AG04449 (cell line): ENCODE measurements around the gene EPAS1.

Source experiments
- CTCF ChIA-PET: fragments of 350-600 bp; formaldehyde crosslinking; extraction: SDS; loops from one replicate; lab custom pipeline; 2021; ENCODE audit warnings: antibody characterized with exemption; lab: Yijun Ruan, JAX
- POLR2A ChIA-PET: fragments of 400-600, 350-600 bp; formaldehyde crosslinking; extraction: SDS; loops from one replicate; lab custom pipeline; 2020; ENCODE audit warnings: antibody characterized with exemption, inconsistent platforms; lab: Yijun Ruan, JAX
- DNase-seq: peaks from one replicate; pipeline ENCODE4 v3.0.0-alpha.2; 2010; ENCODE audit warnings: low read depth, low spot score
- H3K4me3 ChIP-seq: 2 replicates; pipeline ENCODE4 v1.5.1; 2011; ENCODE audit warnings: low read depth, mild to moderate bottlenecking, control low read depth, low read length
- CTCF ChIP-seq: IDR thresholded peaks from one replicate; pipeline ENCODE4 v1.5.1; 2011; ENCODE audit warnings: mild to moderate bottlenecking, moderate library complexity, low read length, control low read depth, inconsistent platforms; ENCODE audit not compliant: insufficient read depth; ENCODE audit errors: missing control alignments

Gene EPAS1

DNA sequence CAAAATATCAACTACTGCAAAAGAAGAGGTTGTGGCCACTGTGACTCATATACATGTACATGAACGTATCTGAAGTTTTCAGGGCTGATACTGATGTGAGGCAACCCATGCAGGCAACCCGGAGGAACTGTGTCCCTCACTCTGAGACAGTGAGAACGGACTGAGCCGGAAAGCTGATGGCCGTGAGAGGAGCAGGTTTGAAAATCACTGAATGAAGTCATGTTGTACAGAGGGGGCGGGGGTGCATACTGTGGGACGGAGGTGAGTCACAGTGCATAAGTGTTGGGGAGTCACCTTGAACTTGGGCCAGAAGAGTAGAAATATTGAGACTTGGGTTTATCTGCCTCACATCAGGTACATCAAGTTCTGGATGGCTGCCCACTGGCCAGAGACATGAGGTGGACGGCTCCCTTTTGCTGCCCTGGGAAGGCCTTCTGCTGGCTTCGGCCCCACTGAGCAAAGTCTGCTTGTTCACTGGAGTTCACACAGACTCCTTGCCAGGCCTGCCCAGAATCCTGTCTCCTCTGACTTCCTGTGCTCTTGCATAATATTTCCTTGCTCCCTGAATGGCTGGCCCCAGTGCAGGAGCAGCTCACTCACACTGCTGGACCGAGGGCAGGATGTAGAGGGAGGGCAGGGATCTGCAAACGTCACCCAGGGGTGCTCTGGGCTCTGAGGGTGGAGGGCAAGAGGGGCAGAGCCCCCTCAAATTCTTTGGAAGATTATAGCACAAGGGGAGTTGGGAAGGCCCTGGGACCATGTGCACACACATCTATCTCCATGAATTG is 18.1 kb downstream of the EPAS1 start:
- CTCF ChIA-PET = interaction anchor here (1.0 to 1.8 kb wide), 3 partner anchors 12 to 322 kb away, joined by 3 to 4 read pairs (median 3); no protein-coding TSS in a partner anchor
- H3K4me3 ChIP-seq = peak overlapping the region; percentile 4; the same call in 1 of the 2 replicates
- no peak for TF ChIP-seq CTCF
- POLR2A ChIA-PET = interaction anchor here (1.0 to 1.4 kb wide), 4 partner anchors 12 to 21 kb away, joined by 3 to 4 read pairs (median 3); partner anchors contain the start of gene EPAS1
- peak; percentile 88 for DNase-seq

DNA sequence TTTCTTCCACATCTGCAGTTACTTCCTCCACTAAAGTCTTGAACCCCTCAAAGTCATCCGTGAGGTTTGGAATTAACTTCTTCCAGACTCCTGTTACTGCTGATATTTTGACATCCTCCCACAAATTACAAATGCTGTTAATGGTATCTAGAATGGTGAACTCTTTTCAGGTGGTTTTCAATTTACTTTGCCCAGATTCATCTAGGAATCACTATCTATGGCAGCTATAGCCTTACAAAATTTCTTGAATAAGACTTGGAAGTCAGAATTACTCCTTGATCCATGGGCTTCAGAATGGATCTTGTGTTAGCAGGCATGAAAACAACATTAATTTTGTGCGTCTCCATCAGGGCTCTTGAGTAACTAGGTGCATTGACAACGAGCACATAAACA is 19.9 kb downstream of the EPAS1 start:
- CTCF ChIA-PET = interaction anchor here (0.9 to 2.7 kb wide), 4 partner anchors 11 to 254 kb away, joined by 3 to 14 read pairs (median 6); no protein-coding TSS in a partner anchor
- DNase-seq = no peak
- no peak overlapping the region for H3K4me3 ChIP-seq
- TF ChIP-seq CTCF = no peak
- POLR2A ChIA-PET = no interaction called here

DNA sequence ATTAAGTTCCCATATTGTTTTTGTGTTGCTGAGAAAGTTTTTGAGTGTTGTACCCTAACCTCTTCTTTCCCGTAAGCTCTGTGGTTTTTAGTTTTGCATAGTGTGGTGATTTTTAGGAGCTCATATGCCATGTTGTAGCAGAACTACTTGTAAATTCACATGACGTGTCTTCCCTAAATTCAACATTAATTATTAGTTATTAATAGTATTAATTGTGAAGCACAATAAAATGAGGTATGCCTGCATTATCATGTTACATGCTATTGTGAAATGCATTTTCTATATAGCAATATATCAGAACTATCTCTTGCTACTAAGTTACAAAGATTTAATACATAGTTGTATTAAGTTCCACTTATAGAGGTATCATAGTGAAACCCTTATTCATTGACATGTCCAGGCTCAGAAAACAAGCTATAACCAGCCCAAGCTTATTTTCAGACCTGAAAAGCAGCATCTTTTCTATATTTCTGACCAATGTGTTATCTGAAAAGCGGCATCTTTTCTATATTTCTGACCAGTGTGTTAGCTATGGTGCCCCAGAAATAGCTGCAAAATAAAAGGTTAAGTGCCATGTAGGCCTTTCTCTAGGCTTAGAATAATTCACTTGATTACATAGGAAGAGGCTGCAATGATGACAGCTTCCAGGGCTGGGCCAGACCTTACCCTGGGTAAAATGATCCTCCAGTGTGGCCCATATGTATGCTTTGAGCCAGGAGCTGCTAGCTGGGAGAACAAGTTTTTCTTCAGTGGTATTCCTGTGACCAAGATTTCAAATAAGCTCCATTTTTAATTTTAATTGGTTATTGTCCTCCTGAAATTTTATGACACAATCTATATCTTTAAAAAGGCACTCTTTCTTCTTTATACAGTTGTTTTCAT is 21.6 kb downstream of the EPAS1 start:
- CTCF ChIA-PET = interaction anchor here (1.4 to 2.7 kb wide), 6 partner anchors 9 to 325 kb away, joined by 4 to 14 read pairs (median 6); no protein-coding TSS in a partner anchor
- H3K4me3 ChIP-seq = no peak overlapping the region
- TF ChIP-seq CTCF = no peak
- POLR2A ChIA-PET = interaction anchor here (2.0 kb wide), 1 partner anchor 22 kb away, joined by 6 read pairs; the partner anchor contains the start of gene EPAS1
- no peak for DNase-seq

DNA sequence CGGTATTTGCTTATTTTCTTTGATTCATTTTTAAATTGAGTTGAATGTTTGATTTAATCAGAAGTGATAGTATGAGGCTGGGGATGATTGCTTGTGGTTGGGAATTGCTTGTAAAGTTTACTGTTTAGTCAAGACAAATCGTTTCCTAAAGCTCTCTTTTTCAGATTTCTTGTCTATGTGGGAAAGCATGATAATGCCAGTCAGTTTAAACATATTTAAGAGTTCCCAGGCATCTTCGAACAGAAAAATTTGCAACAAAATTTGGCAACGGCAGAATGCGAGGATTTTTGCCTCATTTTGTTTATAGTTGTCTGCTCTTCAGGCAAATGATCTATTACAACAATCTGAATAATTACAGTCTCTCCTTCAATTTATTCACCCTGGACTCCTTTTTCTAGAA is 22.5 kb downstream of the EPAS1 start:
- no peak for TF ChIP-seq CTCF
- no peak for DNase-seq
- ChIA-PET CTCF (interaction anchor here (1.4 to 2.7 kb wide), 4 partner anchors 8 to 326 kb away, joined by 4 to 14 read pairs (median 4); no protein-coding TSS in a partner anchor), POLR2A (interaction anchor here (2.0 kb wide), 1 partner anchor 23 kb away, joined by 6 read pairs; the partner anchor contains the start of gene EPAS1)
- H3K4me3 ChIP-seq = no peak overlapping the region

DNA sequence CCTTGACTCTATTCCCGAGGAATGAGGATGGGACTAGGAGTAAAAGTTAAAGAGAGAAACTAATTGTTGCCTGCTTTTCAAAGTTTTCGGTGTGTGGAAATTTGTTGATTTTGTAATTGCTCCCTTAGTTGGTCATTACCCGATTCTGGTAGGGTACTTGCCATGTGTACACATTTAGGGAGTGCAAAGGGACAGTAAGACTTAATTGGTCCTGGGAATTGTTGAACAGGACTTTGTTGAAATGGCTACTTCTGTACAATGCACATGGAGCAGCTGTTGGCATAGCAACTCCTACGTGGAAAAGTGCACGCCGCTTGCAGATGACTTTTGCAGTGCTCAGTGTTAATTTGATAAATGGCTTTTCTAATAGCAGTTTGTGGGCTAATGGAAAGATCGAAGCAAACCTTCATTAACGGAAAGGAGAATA is 22.9 kb downstream of the EPAS1 start:
- CTCF ChIA-PET = interaction anchor here (1.4 kb wide), 1 partner anchor 43 kb away, joined by 4 read pairs; no protein-coding TSS in a partner anchor
- no peak for TF ChIP-seq CTCF
- no peak overlapping the region for H3K4me3 ChIP-seq

More for the DNA sequence above, 22.9 kb downstream of the EPAS1 start:
- POLR2A ChIA-PET = interaction anchor here (2.0 kb wide), 1 partner anchor 23 kb away, joined by 6 read pairs; the partner anchor contains the start of gene EPAS1
- no peak for DNase-seq
